Adrenal gland (tissue), 5 donors: ENCODE measurements around the gene TACR2.

Experiments
- CTCF ChIP-seq, 6 experiments: fragments of 450-650 bp in 4 of 6; fragments of 200-600 bp in 2 of 6; sonication (generic) in 1 of 6; IDR thresholded peaks; 1 replicate in 5 of 6; 2 replicates in 1 of 6; pipeline versions ENCODE4 v1.5.1 to v1.8.0; 2016 to 2021; ENCODE audit warnings: antibody characterized with exemption in 6 of 6, mild to moderate bottlenecking in 2 of 6, moderate library complexity in 1 of 6
- POLR2A ChIP-seq, 2 donors: fragments of 450-650 bp; IDR thresholded peaks; one replicate each; pipeline ENCODE4 v1.6.1; 2017; ENCODE audit warnings: antibody characterized with exemption in 2 of 2, mild to moderate bottlenecking in 2 of 2, moderate library complexity in 1 of 2
- donor health status: DM: no; HTN: no; CAD: no.

- TF ChIP-seq CTCF (IDR thresholded peaks at IDR 0.05), result no peak
- no peak for TF ChIP-seq POLR2A (IDR thresholded peaks at IDR 0.05)
These were observed 60.5 kb downstream of the TACR2 start for GRCh38 chr10:69356187-69356586.
